SU-DHL-6 (cell line): Measurements from ENCODE around the gene TMEM45B.
"Not testable (repeated sequence)": the region's sequence is repeated elsewhere in the genome, so short reads cannot be mapped to it uniquely, and the experiment has no call there.

Experiments
- H2AFZ ChIP-seq: fragments of 200-600 bp; sonication (generic); 2 replicates; pipeline ENCODE4 v1.6.1; 2014; ENCODE audit warnings: low read depth, mild to moderate bottlenecking, moderate library complexity, mixed read lengths, antibody characterized with exemption, low read length; ENCODE audit not compliant: severe bottlenecking
- H3F3A ChIP-seq: fragments of 200-600 bp; shearing (Covaris generic); 2 replicates; pipeline ENCODE4 v1.6.0; 2016; ENCODE audit warnings: antibody characterized with exemption, mild to moderate bottlenecking; ENCODE audit not compliant: insufficient read depth
- H3K27ac ChIP-seq: fragments of 200-600 bp; sonication (generic); 2 replicates; pipeline ENCODE4 v1.5.1; 2016; ENCODE audit warnings: low read depth, mild to moderate bottlenecking, low read length, moderate library complexity, mixed read lengths
- H3K27me3 ChIP-seq: fragments of 200-600 bp; sonication (generic), shearing (Covaris generic); 2 replicates; pipeline ENCODE4 v1.6.0; 2014; ENCODE audit warnings: mild to moderate bottlenecking, low read length
- H3K36me3 ChIP-seq: fragments of 200-600 bp; sonication (generic); 2 replicates; pipeline ENCODE4 v1.6.1; 2014; ENCODE audit warnings: mild to moderate bottlenecking, low read length, mixed read lengths
- H3K4me2 ChIP-seq: fragments of 300-600, 200-600 bp; shearing (Covaris generic), sonication (generic); 2 replicates; pipeline ENCODE4 v1.6.0; 2014; ENCODE audit warnings: low read length, low read depth, mild to moderate bottlenecking; ENCODE audit not compliant: poor library complexity, severe bottlenecking
- H3K4me3 ChIP-seq: fragments of 200-600 bp; sonication (generic); 2 replicates; pipeline ENCODE4 v1.5.1; 2014; ENCODE audit warnings: antibody characterized with exemption, low read length, mild to moderate bottlenecking, mixed read lengths; ENCODE audit not compliant: insufficient read depth, poor library complexity, severe bottlenecking
- H3K79me2 ChIP-seq: fragments of 200-600 bp; sonication (generic); 2 replicates; pipeline ENCODE4 v1.6.1; 2014; ENCODE audit warnings: mild to moderate bottlenecking, low read length, moderate library complexity; ENCODE audit not compliant: insufficient read depth
- H3K9ac ChIP-seq: fragments of 200-600 bp; sonication (generic); 2 replicates; pipeline ENCODE4 v1.7.0; 2014; ENCODE audit warnings: mild to moderate bottlenecking, low read length
- H3K9me2 ChIP-seq: fragments of 200-600 bp; sonication (generic); replicated peaks from 2 replicates; pipeline ENCODE4 v1.6.1; 2014; ENCODE audit warnings: low read length; ENCODE audit not compliant: insufficient read depth
- H3K9me3 ChIP-seq: fragments of 200-600 bp; sonication (generic); 2 replicates; pipeline ENCODE4 v1.6.1; 2014; ENCODE audit warnings: low read length, mixed read lengths; ENCODE audit not compliant: insufficient read depth
- H4K20me1 ChIP-seq: fragments of 200-600 bp; sonication (generic); 2 replicates; pipeline ENCODE4 v1.6.1; 2014; ENCODE audit warnings: low read depth, mild to moderate bottlenecking, antibody characterized with exemption, low read length, moderate library complexity, mixed read lengths
- EZH2phosphoT487 ChIP-seq: fragments of 200-600 bp; sonication (generic), shearing (Covaris generic); conservative IDR thresholded peaks from 2 replicates; pipeline ENCODE4 v1.6.1; 2018; ENCODE audit warnings: mild to moderate bottlenecking, antibody characterized with exemption, low read length, moderate library complexity, mixed read lengths
- TF ChIP-seq, protein P1 (sequence below): fragments of 200-600 bp; sonication (generic); IDR thresholded peaks from one replicate; pipeline ENCODE4 v1.5.1; 2017; ENCODE audit warnings: antibody characterized with exemption, mild to moderate bottlenecking, low read length, moderate library complexity; ENCODE audit not compliant: insufficient read depth, poor library complexity, severe bottlenecking

The TMEM45B gene

DNA sequence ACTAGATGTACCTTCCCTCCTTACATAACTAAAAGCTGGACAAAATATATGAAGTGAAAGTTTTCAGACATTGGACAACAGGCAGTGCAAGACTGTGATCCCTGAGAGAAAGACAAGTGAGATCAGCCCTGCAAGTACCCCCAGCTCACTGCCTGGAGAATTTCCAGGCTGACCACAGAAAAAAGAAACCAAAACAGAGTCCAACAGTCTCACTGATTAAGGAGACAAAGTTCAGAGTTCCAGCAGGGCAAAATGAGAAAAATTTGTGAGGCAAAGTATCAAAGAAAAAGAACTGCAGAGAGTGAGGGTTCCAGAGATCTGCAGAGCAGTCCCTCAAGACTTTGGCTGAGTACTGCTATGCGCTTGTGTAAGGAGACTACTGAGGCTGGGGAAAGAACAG lies 47.3 kb upstream of the TMEM45B start:
- Histone ChIP-seq H3K9me2 (no peaks in the 10 kb centered on the region), H3K4me3 (no peak overlapping the region), H2AFZ (no peak overlapping the region), H3K27me3 (no peaks in the 10 kb centered on the region), H3K36me3 (no peaks in the 10 kb centered on the region), H3K4me2 (no peak overlapping the region), H3K9me3 (no peaks in the 10 kb centered on the region), H4K20me1 (no peaks in the 10 kb centered on the region), H3K9ac (no peak overlapping the region), H3F3A (no peaks in the 10 kb centered on the region), H3K27ac (no peak overlapping the region), H3K79me2 (no peaks in the 10 kb centered on the region)
- TF ChIP-seq, protein P1, sequence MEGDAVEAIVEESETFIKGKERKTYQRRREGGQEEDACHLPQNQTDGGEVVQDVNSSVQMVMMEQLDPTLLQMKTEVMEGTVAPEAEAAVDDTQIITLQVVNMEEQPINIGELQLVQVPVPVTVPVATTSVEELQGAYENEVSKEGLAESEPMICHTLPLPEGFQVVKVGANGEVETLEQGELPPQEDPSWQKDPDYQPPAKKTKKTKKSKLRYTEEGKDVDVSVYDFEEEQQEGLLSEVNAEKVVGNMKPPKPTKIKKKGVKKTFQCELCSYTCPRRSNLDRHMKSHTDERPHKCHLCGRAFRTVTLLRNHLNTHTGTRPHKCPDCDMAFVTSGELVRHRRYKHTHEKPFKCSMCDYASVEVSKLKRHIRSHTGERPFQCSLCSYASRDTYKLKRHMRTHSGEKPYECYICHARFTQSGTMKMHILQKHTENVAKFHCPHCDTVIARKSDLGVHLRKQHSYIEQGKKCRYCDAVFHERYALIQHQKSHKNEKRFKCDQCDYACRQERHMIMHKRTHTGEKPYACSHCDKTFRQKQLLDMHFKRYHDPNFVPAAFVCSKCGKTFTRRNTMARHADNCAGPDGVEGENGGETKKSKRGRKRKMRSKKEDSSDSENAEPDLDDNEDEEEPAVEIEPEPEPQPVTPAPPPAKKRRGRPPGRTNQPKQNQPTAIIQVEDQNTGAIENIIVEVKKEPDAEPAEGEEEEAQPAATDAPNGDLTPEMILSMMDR = no peak
- TF ChIP-seq EZH2phosphoT487 = no peak

DNA sequence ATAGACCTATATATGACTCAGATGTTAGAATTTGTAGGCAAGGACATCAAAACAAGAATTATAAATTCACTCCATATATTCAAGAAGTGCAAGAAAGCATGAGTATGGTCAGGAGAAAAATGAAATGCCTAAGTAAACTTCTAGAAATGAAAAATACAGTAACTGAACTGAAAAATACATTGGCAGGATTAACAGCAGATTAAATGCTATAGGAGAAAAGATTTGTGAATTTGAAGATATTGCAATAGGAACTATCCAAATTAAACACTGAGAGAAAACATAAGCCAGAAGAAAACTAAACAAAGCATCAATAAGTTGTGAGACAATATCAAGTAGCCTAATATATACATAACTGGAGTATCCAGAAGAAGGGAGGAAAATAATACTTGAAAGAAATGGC lies 46.6 kb upstream of the TMEM45B start:
- no peaks in the 10 kb centered on the region for H3F3A ChIP-seq
- no peaks in the 10 kb centered on the region for H3K9me2 ChIP-seq
- no peak overlapping the region for H2AFZ ChIP-seq
- no peaks in the 10 kb centered on the region for H3K36me3 ChIP-seq
- H3K4me2 ChIP-seq = no peak overlapping the region
- no peak overlapping the region for H3K9ac ChIP-seq
- H3K79me2 ChIP-seq = no peaks in the 10 kb centered on the region
- H3K4me3 ChIP-seq = no peak overlapping the region
- H3K27me3 ChIP-seq = no peaks in the 10 kb centered on the region
- H3K9me3 ChIP-seq = no peaks in the 10 kb centered on the region
- no peaks in the 10 kb centered on the region for H4K20me1 ChIP-seq
- no peak for TF ChIP-seq EZH2phosphoT487
- TF ChIP-seq, protein P1 = no peak
- no peak overlapping the region for H3K27ac ChIP-seq

- no peaks in the 10 kb centered on the region for H3K79me2 ChIP-seq
- no peaks in the 10 kb centered on the region for H3F3A ChIP-seq
- H3K4me2 ChIP-seq = no peak overlapping the region
- H2AFZ ChIP-seq = no peak overlapping the region
- no peaks in the 10 kb centered on the region for H3K9me3 ChIP-seq
- H3K27ac ChIP-seq = no peak overlapping the region
- H3K27me3 ChIP-seq = no peaks in the 10 kb centered on the region
- TF ChIP-seq, protein P1 = no peak
- no peak for TF ChIP-seq EZH2phosphoT487
- H3K36me3 ChIP-seq = no peaks in the 10 kb centered on the region
- no peaks in the 10 kb centered on the region for H4K20me1 ChIP-seq
- H3K4me3 ChIP-seq = no peak overlapping the region
- H3K9ac ChIP-seq = no peak overlapping the region
- no peaks in the 10 kb centered on the region for H3K9me2 ChIP-seq
Measured at GRCh38 chr11:129770993-129771392, 44.7 kb upstream of the TMEM45B start.

GRCh38 chr11:129771456-129771855 lies 44.2 kb upstream of the TMEM45B start:
- H3K79me2 ChIP-seq, H3F3A ChIP-seq, H4K20me1 ChIP-seq, H3K4me3 ChIP-seq, H2AFZ ChIP-seq, H3K9ac ChIP-seq, H3K4me2 ChIP-seq, H3K27me3 ChIP-seq, H3K27ac ChIP-seq, H3K9me3 ChIP-seq, H3K9me2 ChIP-seq, H3K36me3 ChIP-seq: not testable (repeated sequence)
